NCI-H82 (cell line): Measurements from ENCODE around the gene CYP2B6.
"Not testable (repeated sequence)": the region's sequence is repeated elsewhere in the genome, so short reads cannot be mapped to it uniquely, and the experiment has no call there.

Source experiments
- DNase-seq: peaks from one replicate; lab custom pipeline; 2025; lab: John Stamatoyannopoulos, UW

Gene CYP2B6

DNA sequence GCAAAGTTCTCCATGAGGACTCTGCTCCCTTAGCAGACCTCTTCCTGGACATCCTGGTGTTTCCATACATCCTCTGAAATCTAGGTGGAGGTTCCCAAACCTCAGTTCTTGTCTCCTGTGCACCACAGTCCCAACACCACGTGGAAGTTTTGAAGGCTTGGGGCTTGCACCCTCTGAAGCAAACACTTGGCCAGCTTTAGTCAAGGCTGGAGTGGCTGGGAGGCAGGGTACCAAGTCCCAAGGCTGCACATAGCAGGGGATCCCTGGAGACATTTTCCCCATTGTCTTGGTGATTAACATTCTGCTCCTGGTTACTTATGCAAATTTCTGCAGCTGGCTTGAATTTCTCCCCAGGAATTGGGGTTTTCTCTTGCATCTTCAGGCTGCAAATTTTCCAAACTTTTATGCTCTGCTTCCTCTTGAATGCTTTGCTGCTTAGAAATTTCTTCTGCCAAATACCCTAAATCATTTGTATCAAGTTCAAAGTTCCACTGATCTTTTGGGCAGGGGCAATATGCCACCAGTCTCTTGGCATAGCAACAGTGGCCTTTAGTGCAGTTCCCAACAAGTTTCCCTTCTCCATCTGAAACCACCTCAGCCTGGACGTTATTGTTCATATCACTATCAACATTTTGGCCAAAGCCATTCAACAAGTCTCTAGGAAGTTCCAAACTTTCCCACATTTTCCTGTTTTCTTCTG is 10.2 kb upstream of the CYP2B6 start:
- not testable (repeated sequence) for DNase-seq

GRCh38 chr19:40981591-40981990 is 9.5 kb upstream of the CYP2B6 start:
- DNase-seq, result no peak

GRCh38 chr19:40982594-40983101 is 8.4 kb upstream of the CYP2B6 start:
- no peak for DNase-seq

- no peak for DNase-seq
Measured at GRCh38 chr19:40989453-40989852, 1.6 kb upstream of the CYP2B6 start.

DNA sequence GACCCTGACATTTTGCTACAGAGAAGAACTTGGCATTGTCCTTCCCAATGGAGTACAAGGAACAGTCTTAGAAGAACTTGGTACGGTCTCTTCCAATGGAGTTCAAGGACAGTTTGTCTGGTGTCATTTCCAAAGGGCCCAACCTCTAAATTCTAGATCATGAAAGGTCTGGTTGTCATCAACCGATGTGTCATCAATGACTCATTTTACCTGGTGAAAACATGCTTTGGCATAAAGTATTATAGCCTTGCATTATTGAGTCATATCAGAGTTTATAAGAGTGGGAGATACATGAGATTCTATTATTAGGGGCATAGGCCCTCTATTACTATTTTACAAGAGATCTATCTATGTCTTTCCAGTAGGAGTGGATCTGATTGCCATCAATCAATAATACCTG is 4.3 kb downstream of the CYP2B6 start:
- DNase-seq, result no peak

GRCh38 chr19:40999018-40999417 is 7.9 kb downstream of the CYP2B6 start:
- DNase-seq, result not testable (repeated sequence)

DNA sequence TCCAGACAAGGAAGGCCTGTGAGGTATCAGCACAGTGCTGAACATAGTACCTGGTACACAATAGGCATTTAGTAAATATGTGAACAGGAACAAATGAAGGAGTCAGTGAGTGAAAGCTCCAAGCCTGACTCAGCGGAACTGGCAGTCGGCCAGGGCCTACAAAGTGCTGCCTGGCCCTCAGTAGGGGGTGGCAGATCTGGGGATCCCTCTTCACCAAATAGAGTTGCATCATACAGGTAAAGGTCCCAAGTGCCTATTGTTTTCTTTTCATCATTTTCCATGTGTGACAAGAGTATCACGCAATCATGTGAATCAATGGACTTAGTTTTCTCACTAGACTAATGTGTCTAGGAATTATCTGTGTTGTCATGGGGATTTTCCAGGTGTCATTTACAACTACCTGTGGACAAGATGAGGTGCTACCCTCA is 9.2 kb downstream of the CYP2B6 start:
- no peak for DNase-seq

- no peak for DNase-seq
Measured at GRCh38 chr19:41001243-41001971, 10.3 kb downstream of the CYP2B6 start.

- DNase-seq, result not testable (repeated sequence)
Measured at GRCh38 chr19:41003656-41004055, 12.6 kb downstream of the CYP2B6 start.

DNA sequence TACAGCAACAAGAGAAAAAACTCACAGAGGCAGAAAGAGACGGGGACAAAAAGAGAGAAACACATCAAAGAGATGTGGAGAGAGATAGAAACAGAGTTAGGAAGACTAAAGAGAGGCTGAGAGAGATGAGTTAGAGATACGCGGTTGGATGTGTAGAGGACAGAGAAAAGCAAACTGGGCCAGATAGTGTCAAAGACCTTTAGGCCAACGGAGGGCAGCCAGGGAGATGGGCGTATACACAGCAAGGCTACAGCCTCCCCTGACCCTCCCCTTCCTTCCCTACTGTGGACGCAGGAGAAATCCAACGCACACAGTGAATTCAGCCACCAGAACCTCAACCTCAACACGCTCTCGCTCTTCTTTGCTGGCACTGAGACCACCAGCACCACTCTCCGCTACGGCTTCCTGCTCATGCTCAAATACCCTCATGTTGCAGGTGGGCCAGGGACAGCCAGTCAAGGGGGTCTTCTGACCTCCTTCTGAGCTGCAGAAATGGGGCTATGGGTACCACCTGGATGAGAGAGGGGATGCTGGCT is 18.7 kb downstream of the CYP2B6 start:
- no peak for DNase-seq

- DNase-seq, result no peak
Measured at GRCh38 chr19:41013359-41013758, 22.3 kb downstream of the CYP2B6 start.

GRCh38 chr19:41014643-41015042 is 23.6 kb downstream of the CYP2B6 start:
- DNase-seq, result no peak

DNA sequence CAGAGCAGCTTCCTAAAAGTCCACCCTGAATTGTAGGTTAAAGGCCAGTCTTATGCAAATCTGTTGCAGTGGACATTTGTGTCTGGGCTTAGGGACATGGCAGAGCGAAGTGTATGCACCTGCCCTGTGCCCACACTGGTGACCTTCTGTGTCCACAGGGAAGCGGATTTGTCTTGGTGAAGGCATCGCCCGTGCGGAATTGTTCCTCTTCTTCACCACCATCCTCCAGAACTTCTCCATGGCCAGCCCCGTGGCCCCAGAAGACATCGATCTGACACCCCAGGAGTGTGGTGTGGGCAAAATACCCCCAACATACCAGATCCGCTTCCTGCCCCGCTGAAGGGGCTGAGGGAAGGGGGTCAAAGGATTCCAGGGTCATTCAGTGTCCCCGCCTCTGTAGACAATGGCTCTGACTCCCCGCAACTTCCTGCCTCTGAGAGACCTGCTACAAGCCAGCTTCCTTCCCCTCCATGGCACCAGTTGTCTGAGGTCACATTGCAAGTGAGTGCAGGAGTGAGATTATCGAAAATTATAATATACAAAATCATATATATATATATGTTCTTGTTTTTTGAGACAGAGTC is 25.5 kb downstream of the CYP2B6 start:
- DNase-seq, result no peak

GRCh38 chr19:41018736-41019290 is 27.7 kb downstream of the CYP2B6 start:
- no peak for DNase-seq

GRCh38 chr19:41019346-41019745 is 28.3 kb downstream of the CYP2B6 start:
- no peak for DNase-seq

- no peak for DNase-seq
Measured at GRCh38 chr19:41023193-41023592, 32.1 kb downstream of the CYP2B6 start.

DNA sequence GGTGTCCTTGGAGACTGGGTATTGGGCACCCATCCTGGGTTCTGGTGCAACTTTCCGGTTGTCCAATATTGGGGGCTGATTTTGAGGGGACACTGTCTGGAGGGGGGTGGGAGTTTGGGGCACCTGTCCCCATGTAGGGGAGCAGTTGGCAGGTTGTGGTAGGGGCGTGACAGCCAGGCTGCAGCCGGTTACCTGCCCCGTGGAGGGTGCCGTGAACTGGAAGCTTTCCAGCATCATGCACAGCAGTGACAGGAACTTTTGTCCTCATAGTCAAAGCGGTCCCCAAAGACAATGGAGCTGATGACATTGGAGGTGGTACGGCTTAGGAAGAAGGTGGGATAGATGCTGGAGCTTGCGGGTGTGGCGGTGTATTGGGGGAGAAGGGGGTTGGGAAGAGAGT is 34.3 kb downstream of the CYP2B6 start:
- DNase-seq, result no peak

DNA sequence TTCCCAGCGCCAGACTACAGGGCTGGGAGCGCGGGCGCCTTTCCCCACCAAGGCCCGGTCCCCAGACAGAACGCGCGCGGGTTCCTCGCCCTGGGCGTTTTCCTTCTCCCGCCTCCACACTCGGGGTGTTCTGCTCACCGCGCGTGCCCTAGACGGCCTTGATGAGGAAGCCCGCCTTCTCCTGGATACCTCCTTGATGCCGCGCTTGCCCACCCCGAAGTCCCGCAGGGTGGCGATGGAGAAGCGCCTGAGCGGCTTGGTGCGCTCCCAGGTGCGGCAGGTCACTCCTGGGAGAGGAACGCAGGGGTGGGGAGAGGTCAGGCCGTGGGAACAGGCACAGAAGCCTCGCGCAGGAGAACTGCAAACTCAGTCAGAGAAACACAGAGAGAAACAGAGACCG is 34.8 kb downstream of the CYP2B6 start:
- DNase-seq, result no peak

DNA sequence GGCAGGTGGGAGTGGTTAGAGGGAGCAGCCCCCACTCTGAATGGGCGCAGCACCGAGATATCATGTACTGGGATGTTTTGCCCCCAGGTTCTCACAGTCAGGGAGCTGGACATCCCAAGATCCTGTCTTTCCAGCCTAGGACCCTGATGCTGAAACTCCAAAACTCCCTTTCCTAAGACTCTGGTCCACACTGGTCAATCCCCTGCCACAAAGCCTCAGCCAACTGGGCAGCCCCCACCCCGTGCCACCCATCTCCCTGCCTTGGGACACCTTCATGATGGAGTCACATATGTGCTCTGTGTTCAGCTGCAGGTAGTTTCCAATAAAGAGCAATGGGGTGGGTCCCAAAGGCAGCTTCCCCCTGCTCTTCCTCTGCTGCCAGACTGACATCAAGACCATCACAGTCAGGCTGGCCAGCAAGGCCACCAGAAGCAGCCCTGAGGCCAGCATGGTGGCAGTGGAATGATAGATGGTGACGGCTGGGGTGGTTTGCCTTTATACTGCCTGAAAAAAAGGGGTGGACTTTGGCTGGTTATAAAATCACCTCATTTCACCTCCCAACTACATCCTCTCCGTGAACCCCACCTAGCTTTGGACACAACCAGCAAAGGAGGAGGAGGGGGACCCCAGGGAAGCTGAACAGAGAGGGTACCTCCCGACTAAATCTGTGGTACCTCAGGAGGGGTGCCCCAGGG is 36.3 kb downstream of the CYP2B6 start:
- DNase-seq, result no peak

DNA sequence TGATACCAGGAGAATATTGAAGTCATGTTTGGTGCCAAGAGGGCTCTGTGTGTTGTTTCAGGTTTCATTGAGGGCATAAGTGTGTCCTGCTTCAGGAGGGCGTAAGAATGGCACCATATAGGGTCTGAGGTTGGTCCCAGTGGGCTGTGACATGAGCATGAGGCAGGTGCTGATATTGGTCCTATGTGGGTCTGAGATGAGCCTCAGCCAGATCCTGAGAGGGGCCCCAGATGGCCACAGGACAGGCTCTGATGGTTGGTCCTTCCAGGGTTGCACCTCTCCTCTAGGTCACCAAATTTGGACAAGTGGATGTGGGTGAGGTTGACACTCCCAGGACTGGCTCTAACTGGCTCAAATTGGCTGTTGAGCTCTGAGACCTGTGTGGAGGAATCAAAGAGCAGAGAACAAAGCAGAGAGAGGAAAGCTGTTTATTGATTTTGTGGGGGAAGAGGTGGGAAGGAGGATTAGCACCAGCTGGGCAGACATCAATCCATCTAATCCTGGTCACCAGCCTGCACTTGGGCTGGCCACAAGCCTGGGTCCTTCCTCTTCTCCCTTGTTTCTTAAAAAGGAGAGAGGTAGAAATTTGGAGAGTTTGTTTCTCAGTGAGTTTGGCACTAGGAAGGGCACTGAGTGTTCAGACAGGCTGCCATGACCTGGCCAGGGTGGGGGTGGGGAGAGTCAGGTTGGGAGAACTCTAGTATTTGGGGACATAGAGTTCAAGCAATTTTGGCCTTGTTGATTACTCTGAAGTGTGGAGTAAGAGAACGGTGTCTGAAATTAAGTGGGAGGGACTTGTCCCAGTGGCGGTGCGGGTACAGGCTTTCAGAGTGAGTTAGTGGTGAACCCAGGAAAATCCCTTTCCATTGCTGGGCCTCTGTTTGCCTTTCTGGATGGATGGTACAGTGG is 38.7 kb downstream of the CYP2B6 start:
- DNase-seq, result peak; percentile 26

DNA sequence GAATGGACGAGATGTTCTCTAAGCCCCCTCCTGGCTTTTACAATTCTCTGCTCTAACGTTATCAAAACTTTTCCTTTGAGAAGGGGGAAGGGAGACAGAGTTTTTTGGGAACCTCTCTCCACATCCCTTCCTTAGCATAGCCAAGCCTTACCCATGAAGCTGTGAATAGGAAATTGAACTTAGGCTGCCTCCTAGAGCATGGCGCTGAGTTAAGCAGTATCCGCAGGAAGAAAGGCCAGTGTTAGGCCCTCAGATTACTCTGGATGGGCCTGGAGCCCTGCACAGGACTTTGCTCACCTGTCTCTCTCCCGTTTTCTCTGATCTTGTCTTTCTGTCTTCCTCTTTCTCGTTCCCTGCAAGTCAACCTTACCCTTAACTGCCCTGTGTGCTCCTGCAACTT is 39.6 kb downstream of the CYP2B6 start:
- DNase-seq, result no peak
